Endothelial cell of umbilical vein (primary cell): ENCODE results near the gene CHD6. TPM values are rescaled to one million over a fixed set of nuclear protein-coding genes. Genes with fewer than 3 reads are reported as not detected.

Experiments used
- BruUV-seq: library from RNA; stranded (reverse); fragments of 400-500 nt; replicated peaks from 2 replicates; lab custom pipeline; 2021; lab: Mats Ljungman, UMichigan
- CTCF ChIA-PET: fragments of 300-600, 350-600 bp; sonication (Branson Sonifier 250); formaldehyde crosslinking; loops from one replicate; lab custom pipeline; 2021; ENCODE audit warnings: antibody characterized with exemption, inconsistent platforms; lab: Charles Lee
- POLR2A ChIA-PET: fragments of 300-600, 350-600 bp; sonication (Branson Sonifier 250); formaldehyde crosslinking; loops from one replicate; lab custom pipeline; 2021; ENCODE audit warnings: antibody characterized with exemption, inconsistent platforms; lab: Charles Lee
- DNase-seq: peaks from one replicate; pipeline ENCODE4 v3.0.0-alpha.2; 2011; ENCODE audit warnings: low read depth, low spot score
- FAIRE-seq: peaks from 2 replicates; lab custom pipeline; 2011; peaks lifted over from hg19 to GRCh38; lab: Jason Lieb, UNC
- H2AFZ ChIP-seq: 2 replicates; pipeline ENCODE4 v1.6.0; 2012; ENCODE audit warnings: low read depth, low read length, control low read depth, inconsistent platforms
- H3K27ac ChIP-seq: 2 replicates; pipeline ENCODE4 v1.5.1; 2011; ENCODE audit warnings: low read depth, mild to moderate bottlenecking, control low read depth, low read length, moderate library complexity; ENCODE audit not compliant: insufficient read depth
- H3K27me3 ChIP-seq, 2 experiments: 2 replicates each; pipeline versions ENCODE4 v1.6.0 to v1.6.1; 2011; ENCODE audit warnings: low read length in 2 of 2, mixed read lengths in 1 of 2; ENCODE audit not compliant: control insufficient read depth in 2 of 2, insufficient read depth in 2 of 2
- H3K36me3 ChIP-seq, 2 experiments: 2 replicates in 1 of 2; 3 replicates in 1 of 2; pipeline ENCODE4 v1.5.1; 2011; ENCODE audit warnings: low read length in 2 of 2, mild to moderate bottlenecking in 1 of 2, moderate library complexity in 1 of 2; ENCODE audit not compliant: control insufficient read depth in 2 of 2, insufficient read depth in 2 of 2; ENCODE audit errors: extremely low read depth in 1 of 2
- H3K4me1 ChIP-seq: 3 replicates; pipeline ENCODE4 v1.5.1; 2011; ENCODE audit warnings: mild to moderate bottlenecking, low read length; ENCODE audit not compliant: control insufficient read depth, insufficient read depth; ENCODE audit errors: extremely low read depth
- H3K4me2 ChIP-seq: 2 replicates; pipeline ENCODE4 v1.6.1; 2011; ENCODE audit warnings: low read length, control low read depth, mixed read lengths; ENCODE audit not compliant: insufficient read depth
- H3K4me3 ChIP-seq, 3 experiments: fragments of 200-600 bp in 1 of 3; sonication (generic), shearing (Covaris generic) in 1 of 3; replicated peaks in 1 of 3; 2 replicates each; pipeline ENCODE4 v1.5.1; 2011 to 2016; ENCODE audit warnings: control low read depth in 3 of 3, low read length in 3 of 3, mild to moderate bottlenecking in 2 of 3, inconsistent platforms in 1 of 3, low read depth in 1 of 3, moderate library complexity in 1 of 3; ENCODE audit not compliant: insufficient read depth in 1 of 3
- H3K79me2 ChIP-seq: 2 replicates; pipeline ENCODE4 v1.6.0; 2012; ENCODE audit warnings: low read length, inconsistent platforms; ENCODE audit not compliant: control insufficient read depth, insufficient read depth
- H3K9ac ChIP-seq: replicated peaks from 2 replicates; pipeline ENCODE3; 2011; ENCODE audit warnings: low read length, control low read depth; ENCODE audit not compliant: insufficient read depth; ENCODE audit errors: extremely low read depth
- H3K9me1 ChIP-seq: replicated peaks from 3 replicates; pipeline ENCODE4 v1.6.0; 2011; ENCODE audit warnings: mild to moderate bottlenecking, low read length; ENCODE audit not compliant: control insufficient read depth, insufficient read depth; ENCODE audit errors: extremely low read depth
- H3K9me3 ChIP-seq: replicated peaks from 2 replicates; pipeline ENCODE4 v1.5.1; 2012; ENCODE audit warnings: low read length, inconsistent platforms; ENCODE audit not compliant: control insufficient read depth, insufficient read depth
- H4K20me1 ChIP-seq: replicated peaks from 2 replicates; pipeline ENCODE3; 2011; ENCODE audit warnings: mild to moderate bottlenecking, low read length; ENCODE audit not compliant: control insufficient read depth, insufficient read depth; ENCODE audit errors: extremely low read depth
- CTCF ChIP-seq, 2 donors: IDR thresholded peaks; 1 replicate in 1 of 2; 2 replicates in 1 of 2; pipeline ENCODE4 v1.5.1; 2011; ENCODE audit warnings: low read length in 2 of 2, mild to moderate bottlenecking in 2 of 2, moderate library complexity in 2 of 2, control low read depth in 1 of 2, inconsistent platforms in 1 of 2, low read depth in 1 of 2; ENCODE audit not compliant: insufficient read depth in 1 of 2; ENCODE audit errors: extremely low read depth in 1 of 2
- EZH2 ChIP-seq: IDR thresholded peaks from 2 replicates; pipeline ENCODE4 v1.6.1; 2012; ENCODE audit warnings: borderline replicate concordance, low read depth, mild to moderate bottlenecking, moderate library complexity, low read length, inconsistent platforms; ENCODE audit not compliant: severe bottlenecking
- FOS ChIP-seq: IDR thresholded peaks from 2 replicates; pipeline ENCODE4 v1.6.1; 2011; ENCODE audit warnings: mild to moderate bottlenecking, low read length, moderate library complexity, borderline replicate concordance; ENCODE audit not compliant: insufficient read depth
- GATA2 ChIP-seq: IDR thresholded peaks from 2 replicates; pipeline ENCODE4 v1.7.0; 2011; ENCODE audit warnings: low read depth, mild to moderate bottlenecking, moderate library complexity, mixed read lengths, low read length; ENCODE audit not compliant: insufficient read length, insufficient read depth
- JUN ChIP-seq: IDR thresholded peaks from 2 replicates; pipeline ENCODE4 v1.6.1; 2011; ENCODE audit warnings: borderline replicate concordance, low read depth; ENCODE audit not compliant: insufficient read length, insufficient read depth
- MAX ChIP-seq: IDR thresholded peaks from 2 replicates; pipeline ENCODE4 v1.6.1; 2011; ENCODE audit not compliant: insufficient read depth, insufficient read length
- MYC ChIP-seq: IDR thresholded peaks from one replicate; pipeline ENCODE4 v1.6.1; 2011; ENCODE audit warnings: mild to moderate bottlenecking, low read depth, low read length
- POLR2A ChIP-seq: IDR thresholded peaks from 2 replicates; pipeline ENCODE4 v1.6.1; 2012; ENCODE audit warnings: low read depth, mild to moderate bottlenecking, control low read depth, low read length
- POLR2AphosphoS5 ChIP-seq: IDR thresholded peaks from 2 replicates; pipeline ENCODE4 v1.6.1; 2012; ENCODE audit warnings: low read depth, mild to moderate bottlenecking, control low read depth, low read length, moderate library complexity; ENCODE audit not compliant: insufficient read depth
- dilution Hi-C: fragments of 300-500 bp; cut with MboI; formaldehyde crosslinking; loops from one replicate; pipeline ENCODE4 v1.15.0; 2019; ENCODE audit warnings: low sequenced_read_pairs; ENCODE audit not compliant: extremely low pct_ligation_motif_present
- intact Hi-C: fragments of 100-400 bp; cut with micrococcal nuclease; formaldehyde crosslinking; loops from one replicate; pipeline ENCODE4 v1.10.0; 2022
- polyA plus RNA-seq, 4 experiments: library from polyadenylated mRNA; depleted of rRNA in 3 of 4; stranded (reverse) in 3 of 4; unstranded in 1 of 4; fragments of >200 nt; gene quantifications; 2 replicates each; pipeline versions ENCODE4 v1.2.1 to v1.2.3, GENCODE V29; 2011 to 2012; ENCODE audit warnings: missing spikeins in 1 of 4
- total RNA-seq: library from RNA; stranded (reverse); gene quantifications from 2 replicates; pipeline ENCODE4 v1.2.3, GENCODE V29; 2021

Gene CHD6
- total and polyA plus RNA-seq, 2 donors (not counting 3 experiments of a cell fraction or from before 2014, with no cell fraction given): 7.2 to 33.7 TPM

GRCh38 chr20:41373931-41374920 lies 244.0 kb downstream of the CHD6 start:
- no TSS peak for BruUV-seq
- Histone ChIP-seq H3K9me3 (no peaks in the 10 kb centered on the region), H3K4me2 (no peak overlapping the region), H3K9me1 (no peaks in the 10 kb centered on the region), H4K20me1 (no peaks in the 10 kb centered on the region), H3K36me3 (no peaks in the 10 kb centered on the region), H3K27ac (no peak overlapping the region), H3K4me3 (no peak overlapping the region), H3K9ac (no peak overlapping the region), H3K27me3 (peaks cover 0 to 4% of the 10 kb centered on the region in 2 experiments), H2AFZ (no peak overlapping the region), H3K4me1 (no peaks in the 10 kb centered on the region), H3K79me2 (no peaks in the 10 kb centered on the region)
- no peak for FAIRE-seq
- TF ChIP-seq POLR2A: no peak
- TF ChIP-seq EZH2: no peak
- no peak for TF ChIP-seq MAX
- TF ChIP-seq CTCF (IDR thresholded peaks at IDR 0.05; ENCODE audit: extremely low read depth in 1 of 2, insufficient read depth in 1 of 2, low read depth in 1 of 2, low read length in 2 of 2): no peak
- TF ChIP-seq FOS: no peak
- no peak for TF ChIP-seq JUN
- no peak for TF ChIP-seq MYC
- no peak for TF ChIP-seq GATA2
- TF ChIP-seq POLR2AphosphoS5: no peak
- intact Hi-C loops (no loop called here), dilution Hi-C loops (no loop called here)
- ChIA-PET POLR2A (no interaction called here), CTCF (interaction anchor here (1.1 kb wide), 1 partner anchor 8 kb away, joined by 3 read pairs; no protein-coding TSS in a partner anchor)
- no peak for DNase-seq
